Measurements from ENCODE around the gene SNX21.

Gene SNX21

GRCh38 chr20:45835329-45835765 is 1.7 kb downstream of the SNX21 start:
- Histone ChIP-seq H2AFZ (ENCODE audit: low read length, unreplicated experiment) (no peak overlapping the region), H3K79me2 (ENCODE audit: control insufficient read depth, insufficient read depth, low read length, unreplicated experiment) (peaks cover 16% of the 10 kb centered on the region), H3K36me3 (ENCODE audit: insufficient read depth, low read length) (no peaks in the 10 kb centered on the region), H3K27me3 (ENCODE audit: insufficient read depth, low read length) (no peaks in the 10 kb centered on the region), H3K4me3 (ENCODE audit: low read depth, low read length) (peak overlapping the region; percentile 88), H3K4me1 (ENCODE audit: control insufficient read depth, insufficient read depth, low read length, unreplicated experiment) (peaks cover 25% of the 10 kb centered on the region), H3K27ac (ENCODE audit: low read depth, low read length) (peak overlapping the region; percentile 82)

DNA sequence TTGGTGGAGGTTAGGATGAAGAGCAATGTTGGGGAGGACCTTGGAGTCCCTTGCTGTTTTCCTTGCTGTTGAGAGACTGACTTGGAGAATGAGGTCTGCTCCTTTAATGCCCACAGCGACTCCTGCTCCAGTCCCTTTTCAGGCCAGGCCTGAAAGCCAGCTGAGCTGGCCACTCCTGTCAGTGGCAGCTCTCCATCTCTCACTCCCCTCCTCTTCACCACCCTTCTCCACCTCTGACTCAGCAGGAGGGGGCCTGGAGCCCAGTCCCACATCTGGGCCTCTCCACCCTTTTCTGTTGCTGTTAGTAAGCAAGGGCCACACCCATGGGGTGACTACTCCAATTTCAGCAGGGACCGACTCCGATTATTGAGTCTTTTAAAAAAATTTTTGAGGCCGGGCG is 2.2 kb downstream of the SNX21 start:
- Histone ChIP-seq H3K4me3 (ENCODE audit: low read depth, low read length) (peak overlapping the region; percentile 88), H3K27me3 (ENCODE audit: insufficient read depth, low read length) (no peaks in the 10 kb centered on the region), H3K79me2 (ENCODE audit: control insufficient read depth, insufficient read depth, low read length, unreplicated experiment) (peaks cover 16% of the 10 kb centered on the region)

DNA sequence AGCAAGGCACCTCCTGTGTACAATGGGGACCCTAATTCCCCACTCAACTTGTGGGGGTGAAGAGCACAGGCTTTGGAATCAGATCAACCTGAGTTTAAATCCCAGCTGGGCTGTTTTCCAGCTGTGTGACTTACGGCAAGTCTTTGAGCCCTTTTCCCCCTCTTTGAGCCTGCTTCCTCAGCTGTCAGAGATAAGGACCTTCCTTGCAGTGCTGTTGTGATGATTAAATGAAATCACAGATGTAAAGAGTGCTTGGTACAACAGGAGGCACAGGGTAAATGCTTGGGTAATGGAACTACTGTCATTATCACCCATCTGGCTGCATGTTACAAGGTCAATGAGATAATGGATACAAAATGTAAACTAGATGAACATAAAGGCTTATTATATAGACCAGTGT is 3.2 kb downstream of the SNX21 start:
- Histone ChIP-seq H3K4me1 (ENCODE audit: control insufficient read depth, insufficient read depth, low read length, unreplicated experiment) (peaks cover 25% of the 10 kb centered on the region), H2AFZ (ENCODE audit: low read length, unreplicated experiment) (no peak overlapping the region), H3K36me3 (ENCODE audit: insufficient read depth, low read length) (no peaks in the 10 kb centered on the region), H3K27me3 (ENCODE audit: insufficient read depth, low read length) (no peaks in the 10 kb centered on the region), H3K27ac (ENCODE audit: low read depth, low read length) (no peak overlapping the region), H3K79me2 (ENCODE audit: control insufficient read depth, insufficient read depth, low read length, unreplicated experiment) (peaks cover 16% of the 10 kb centered on the region), H3K4me3 (ENCODE audit: low read depth, low read length) (peak overlapping the region; percentile 21; the same call in 1 of the 2 replicates)

More for the DNA sequence above, 2.2 kb downstream of the SNX21 start:
- Histone ChIP-seq H3K4me1 (ENCODE audit: control insufficient read depth, insufficient read depth, low read length, unreplicated experiment) (peaks cover 25% of the 10 kb centered on the region), H2AFZ (ENCODE audit: low read length, unreplicated experiment) (no peak overlapping the region), H3K27ac (ENCODE audit: low read depth, low read length) (peak overlapping the region; percentile 82), H3K36me3 (ENCODE audit: insufficient read depth, low read length) (no peaks in the 10 kb centered on the region)

DNA sequence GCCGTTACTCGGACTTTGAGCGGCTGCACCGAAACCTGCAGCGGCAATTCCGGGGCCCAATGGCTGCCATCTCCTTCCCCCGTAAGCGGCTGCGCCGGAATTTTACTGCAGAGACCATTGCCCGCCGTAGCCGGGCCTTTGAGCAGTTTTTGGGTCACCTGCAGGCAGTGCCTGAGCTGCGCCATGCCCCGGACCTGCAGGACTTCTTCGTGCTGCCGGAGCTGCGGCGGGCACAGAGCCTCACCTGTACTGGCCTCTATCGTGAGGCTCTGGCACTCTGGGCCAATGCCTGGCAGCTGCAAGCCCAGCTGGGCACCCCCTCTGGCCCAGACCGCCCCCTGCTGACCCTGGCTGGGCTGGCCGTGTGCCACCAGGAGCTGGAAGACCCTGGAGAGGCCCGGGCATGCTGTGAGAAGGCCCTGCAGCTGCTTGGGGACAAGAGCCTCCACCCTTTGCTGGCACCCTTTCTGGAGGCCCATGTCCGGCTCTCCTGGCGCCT is 7.2 kb downstream of the SNX21 start:
- H3K4me3 ChIP-seq (ENCODE audit: low read depth, low read length) = no peak overlapping the region
- peaks cover 1% of the 10 kb centered on the region for H3K79me2 ChIP-seq (ENCODE audit: control insufficient read depth, insufficient read depth, low read length, unreplicated experiment)
- H3K27me3 ChIP-seq (ENCODE audit: insufficient read depth, low read length) = no peaks in the 10 kb centered on the region
- peaks cover 8% of the 10 kb centered on the region for H3K4me1 ChIP-seq (ENCODE audit: control insufficient read depth, insufficient read depth, low read length, unreplicated experiment)
- H2AFZ ChIP-seq (ENCODE audit: low read length, unreplicated experiment) = no peak overlapping the region
- peaks cover 6% of the 10 kb centered on the region; the same call in 1 of the 2 replicates for H3K36me3 ChIP-seq (ENCODE audit: insufficient read depth, low read length)
- no peak overlapping the region for H3K27ac ChIP-seq (ENCODE audit: low read depth, low read length)

DNA sequence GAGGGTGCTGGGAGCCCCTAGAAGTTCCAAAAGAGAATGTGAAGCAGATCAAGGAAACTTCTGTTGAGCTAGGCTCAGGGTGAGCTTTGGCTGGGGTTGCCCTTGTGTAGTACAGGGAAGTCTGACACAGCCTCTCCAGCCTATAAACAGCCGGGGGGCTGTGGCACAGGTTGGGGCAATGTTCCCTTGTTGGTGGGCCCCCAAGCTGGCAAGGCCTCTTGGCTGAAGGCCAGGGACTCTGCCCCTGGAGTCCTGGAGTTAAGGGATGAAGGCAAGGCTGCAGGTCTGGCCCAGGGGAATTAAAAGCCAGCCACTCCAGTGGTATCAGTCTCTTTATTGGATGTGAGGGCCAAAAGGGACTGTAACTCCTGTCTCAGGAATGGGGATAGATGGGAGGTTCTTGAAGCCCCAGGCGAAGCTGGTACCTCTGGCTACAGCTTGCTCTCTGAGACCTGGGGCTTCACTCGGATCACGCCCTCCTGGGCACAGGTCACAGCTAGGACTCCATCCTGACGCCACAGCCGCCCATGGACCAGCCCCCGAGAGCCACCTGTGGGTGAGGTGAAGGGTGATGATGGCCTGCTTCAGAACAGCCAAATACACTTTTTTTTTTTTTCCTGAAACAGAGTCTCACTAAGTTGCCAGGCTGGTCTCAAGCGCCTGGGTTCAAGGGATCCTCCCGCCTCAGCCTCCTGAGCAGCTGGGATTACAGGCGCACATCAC is 8.0 kb downstream of the SNX21 start:
- peaks cover 6% of the 10 kb centered on the region; the same call in 1 of the 2 replicates for H3K36me3 ChIP-seq (ENCODE audit: insufficient read depth, low read length)
- H2AFZ ChIP-seq (ENCODE audit: low read length, unreplicated experiment) = no peak overlapping the region
- peaks cover 6% of the 10 kb centered on the region for H3K4me1 ChIP-seq (ENCODE audit: control insufficient read depth, insufficient read depth, low read length, unreplicated experiment)
- H3K27me3 ChIP-seq (ENCODE audit: insufficient read depth, low read length) = no peaks in the 10 kb centered on the region
- H3K27ac ChIP-seq (ENCODE audit: low read depth, low read length) = no peak overlapping the region
- no peaks in the 10 kb centered on the region for H3K79me2 ChIP-seq (ENCODE audit: control insufficient read depth, insufficient read depth, low read length, unreplicated experiment)
- H3K4me3 ChIP-seq (ENCODE audit: low read depth, low read length) = no peak overlapping the region

DNA sequence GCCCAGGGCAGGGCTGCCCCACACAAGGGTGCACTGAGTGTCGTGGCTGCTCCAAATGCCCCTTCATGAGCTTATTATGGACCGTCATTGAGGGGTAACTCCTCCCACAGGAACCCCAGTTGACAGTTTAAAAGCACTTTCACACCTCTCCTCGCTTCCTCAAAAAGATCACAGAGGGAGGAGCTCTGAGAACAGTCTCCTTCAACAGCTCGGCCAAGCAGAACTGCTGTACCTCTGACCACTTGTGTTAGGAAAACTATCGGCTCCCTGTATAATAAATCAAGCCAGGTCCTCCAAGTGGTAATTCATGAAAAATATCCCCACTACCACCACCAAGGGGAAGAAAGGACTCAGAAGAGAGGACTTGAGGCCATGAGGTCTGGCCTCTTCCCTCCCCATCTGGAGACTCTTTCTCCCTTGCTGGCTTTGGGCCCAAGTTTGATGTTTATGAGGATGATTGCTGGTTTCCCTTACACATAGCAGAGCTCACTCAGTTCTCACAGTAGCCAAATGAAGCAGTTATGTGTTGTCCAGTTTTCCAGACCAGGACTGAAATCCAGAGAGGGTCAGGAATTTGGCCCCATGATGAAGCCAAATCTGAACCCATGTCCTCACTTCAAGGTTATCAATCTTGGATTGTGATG is 8.7 kb downstream of the SNX21 start:
- Histone ChIP-seq H3K4me1 (ENCODE audit: control insufficient read depth, insufficient read depth, low read length, unreplicated experiment) (no peaks in the 10 kb centered on the region), H3K79me2 (ENCODE audit: control insufficient read depth, insufficient read depth, low read length, unreplicated experiment) (no peaks in the 10 kb centered on the region), H3K27me3 (ENCODE audit: insufficient read depth, low read length) (no peaks in the 10 kb centered on the region), H2AFZ (ENCODE audit: low read length, unreplicated experiment) (no peak overlapping the region), H3K27ac (ENCODE audit: low read depth, low read length) (no peak overlapping the region), H3K4me3 (ENCODE audit: low read depth, low read length) (no peak overlapping the region), H3K36me3 (ENCODE audit: insufficient read depth, low read length) (peaks cover 6% of the 10 kb centered on the region; the same call in 1 of the 2 replicates)

DNA sequence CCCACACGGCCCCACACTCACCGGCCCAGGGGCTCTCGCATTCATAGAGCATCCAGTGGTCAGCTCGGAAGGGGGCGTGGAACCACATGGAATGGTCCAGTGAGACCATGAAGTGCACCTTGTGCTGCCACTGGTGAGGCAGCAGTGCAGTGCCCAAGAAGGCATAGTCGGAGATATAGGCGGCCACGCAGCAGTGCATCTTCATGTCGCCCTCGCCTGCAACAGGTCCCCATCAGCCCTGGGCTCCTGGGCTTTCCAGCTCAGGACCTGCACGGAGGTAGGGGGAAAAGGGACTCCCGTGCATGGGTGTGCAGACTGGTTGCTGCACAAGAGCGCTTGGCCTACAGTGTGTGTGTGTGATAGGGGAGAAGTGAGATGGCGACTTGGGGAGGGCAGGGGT is 9.9 kb downstream of the SNX21 start:
- no peaks in the 10 kb centered on the region for H3K4me1 ChIP-seq (ENCODE audit: control insufficient read depth, insufficient read depth, low read length, unreplicated experiment)
- H3K27me3 ChIP-seq (ENCODE audit: insufficient read depth, low read length) = no peaks in the 10 kb centered on the region
- H3K36me3 ChIP-seq (ENCODE audit: insufficient read depth, low read length) = peaks cover 6% of the 10 kb centered on the region; the same call in 1 of the 2 replicates
- H3K27ac ChIP-seq (ENCODE audit: low read depth, low read length) = no peak overlapping the region
- H3K4me3 ChIP-seq (ENCODE audit: low read depth, low read length) = no peak overlapping the region
- H3K79me2 ChIP-seq (ENCODE audit: control insufficient read depth, insufficient read depth, low read length, unreplicated experiment) = no peaks in the 10 kb centered on the region
- H2AFZ ChIP-seq (ENCODE audit: low read length, unreplicated experiment) = no peak overlapping the region

- H3K36me3 ChIP-seq (ENCODE audit: insufficient read depth, low read length) = peaks cover 6% of the 10 kb centered on the region; the same call in 1 of the 2 replicates
These were observed 11.9 kb downstream of the SNX21 start for GRCh38 chr20:45845452-45845851.

DNA sequence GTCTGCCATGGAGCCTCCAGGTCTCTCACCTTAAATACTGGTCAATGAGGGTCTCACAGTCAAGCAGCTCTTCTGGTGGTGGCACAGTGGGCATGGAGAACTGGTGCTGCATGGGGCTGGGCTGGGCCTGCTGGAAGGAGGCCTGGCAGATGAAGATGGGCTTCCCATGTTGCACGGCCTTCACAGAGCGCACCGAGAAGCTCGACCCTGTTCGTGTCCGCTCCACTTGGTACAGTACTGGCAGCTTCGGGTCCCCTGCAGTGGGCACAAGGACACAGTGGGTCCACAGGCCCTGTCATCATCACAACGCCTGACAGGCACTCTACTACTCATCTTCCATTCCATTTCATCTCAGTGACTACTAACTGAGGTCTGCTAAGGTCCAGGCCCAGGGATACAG is 14.8 kb downstream of the SNX21 start:
- no peaks in the 10 kb centered on the region for H3K79me2 ChIP-seq (ENCODE audit: control insufficient read depth, insufficient read depth, low read length, unreplicated experiment)
- H3K27ac ChIP-seq (ENCODE audit: low read depth, low read length) = no peak overlapping the region
- H3K27me3 ChIP-seq (ENCODE audit: insufficient read depth, low read length) = no peaks in the 10 kb centered on the region
- H3K36me3 ChIP-seq (ENCODE audit: insufficient read depth, low read length) = peaks cover 6% of the 10 kb centered on the region; the same call in 1 of the 2 replicates
- H2AFZ ChIP-seq (ENCODE audit: low read length, unreplicated experiment) = no peak overlapping the region
- no peak overlapping the region for H3K4me3 ChIP-seq (ENCODE audit: low read depth, low read length)
- H3K4me1 ChIP-seq (ENCODE audit: control insufficient read depth, insufficient read depth, low read length, unreplicated experiment) = no peaks in the 10 kb centered on the region

More at GRCh38 chr20:45845452-45845851, 11.9 kb downstream of the SNX21 start:
- Histone ChIP-seq H3K79me2 (ENCODE audit: control insufficient read depth, insufficient read depth, low read length, unreplicated experiment) (no peaks in the 10 kb centered on the region), H3K4me1 (ENCODE audit: control insufficient read depth, insufficient read depth, low read length, unreplicated experiment) (no peaks in the 10 kb centered on the region), H3K4me3 (ENCODE audit: low read depth, low read length) (no peak overlapping the region), H3K27me3 (ENCODE audit: insufficient read depth, low read length) (no peaks in the 10 kb centered on the region), H2AFZ (ENCODE audit: low read length, unreplicated experiment) (no peak overlapping the region), H3K27ac (ENCODE audit: low read depth, low read length) (no peak overlapping the region)

- Histone ChIP-seq H3K27ac (ENCODE audit: low read depth, low read length) (no peak overlapping the region), H3K36me3 (ENCODE audit: insufficient read depth, low read length) (peaks cover 6% of the 10 kb centered on the region; the same call in 1 of the 2 replicates)
These were observed 15.5 kb downstream of the SNX21 start for GRCh38 chr20:45848969-45849582.

More at GRCh38 chr20:45848969-45849582, 15.5 kb downstream of the SNX21 start:
- H3K4me1 ChIP-seq (ENCODE audit: control insufficient read depth, insufficient read depth, low read length, unreplicated experiment) = no peaks in the 10 kb centered on the region
- H3K27me3 ChIP-seq (ENCODE audit: insufficient read depth, low read length) = no peaks in the 10 kb centered on the region
- H3K79me2 ChIP-seq (ENCODE audit: control insufficient read depth, insufficient read depth, low read length, unreplicated experiment) = no peaks in the 10 kb centered on the region
- H2AFZ ChIP-seq (ENCODE audit: low read length, unreplicated experiment) = no peak overlapping the region
- H3K4me3 ChIP-seq (ENCODE audit: low read depth, low read length) = no peak overlapping the region

Data from ACC112 (cell line).